RCC 7860 (cell line): Measurements from ENCODE around the gene ADAM23.

Experiments used
- DNase-seq: peaks from one replicate; pipeline ENCODE4 v3.0.0-alpha.2; 2015; ENCODE audit warnings: low spot score
- FAIRE-seq: peaks from 2 replicates; lab custom pipeline; 2012; peaks lifted over from hg19 to GRCh38; lab: Jason Lieb, UNC

The ADAM23 gene

GRCh38 chr2:206631340-206631739 is 188.0 kb downstream of the ADAM23 start:
- DNase-seq (no peak), FAIRE-seq (no peak)

- FAIRE-seq, result no peak
- DNase-seq, result no peak
Observed at GRCh38 chr2:206635015-206635414, 191.7 kb downstream of the ADAM23 start.

- FAIRE-seq (no peak), DNase-seq (no peak)
Observed at GRCh38 chr2:206639636-206640035, 196.3 kb downstream of the ADAM23 start.

GRCh38 chr2:206641226-206641625 is 197.9 kb downstream of the ADAM23 start:
- no peak for FAIRE-seq
- DNase-seq, result no peak

GRCh38 chr2:206642075-206643025 is 199.0 kb downstream of the ADAM23 start, which contains the start of gene FAM237A:
TSS of gene FAM237A (plus strand) at chr2:206642487. CDS start at chr2:206644237, 1,750 bp downstream.
- FAIRE-seq, result no peak
- DNase-seq, result no peak

GRCh38 chr2:206647985-206648384 is 204.7 kb downstream of the ADAM23 start:
- DNase-seq (no peak), FAIRE-seq (no peak)

- DNase-seq, result no peak
Observed at GRCh38 chr2:206657087-206657486, 213.8 kb downstream of the ADAM23 start.

GRCh38 chr2:206665251-206665650 is 221.9 kb downstream of the ADAM23 start:
- no peak for DNase-seq

More at GRCh38 chr2:206657087-206657486, 213.8 kb downstream of the ADAM23 start:
- FAIRE-seq, result no peak

More at GRCh38 chr2:206665251-206665650, 221.9 kb downstream of the ADAM23 start:
- FAIRE-seq, result peak; percentile 75
